A673 (cell line): ENCODE results near the gene ITGAV. TPM values are rescaled to one million over a fixed set of nuclear protein-coding genes. Genes with fewer than 3 reads are reported as not detected.
A peak's percentile ranks its signal among the peaks of the same experiment; 100 is the strongest.

Experiments used
- BruUV-seq: library from RNA; stranded (reverse); fragments of 400-500 nt; replicated peaks from 2 replicates; lab custom pipeline; 2021; lab: Mats Ljungman, UMichigan
- CTCF ChIA-PET: fragments of 300-600 bp; sonication (Branson Sonifier 250); formaldehyde crosslinking; loops from one replicate; lab custom pipeline; 2022; ENCODE audit warnings: antibody characterized with exemption; lab: Charles Lee
- POLR2A ChIA-PET: fragments of 300-600 bp; sonication (Branson Sonifier 250); formaldehyde crosslinking; loops from one replicate; lab custom pipeline; 2022; ENCODE audit warnings: antibody characterized with exemption; ENCODE audit not compliant: low non-redundant PET; lab: Charles Lee
- DNase-seq: peaks from one replicate; pipeline ENCODE4 v3.0.0-alpha.2; 2015; ENCODE audit warnings: low spot score
- H3K27ac ChIP-seq: fragments of 200-600 bp; sonication (generic); 2 replicates; pipeline ENCODE4 v1.5.1; 2016; ENCODE audit warnings: mixed run types, low read depth, mild to moderate bottlenecking, mixed read lengths, antibody characterized with exemption, low read length; ENCODE audit not compliant: poor library complexity, severe bottlenecking
- H3K27me3 ChIP-seq: fragments of 200-600 bp; sonication (generic); replicated peaks from 2 replicates; pipeline ENCODE4 v1.6.1; 2017; ENCODE audit warnings: mixed run types, low read depth, mild to moderate bottlenecking, mixed read lengths, antibody characterized with exemption, low read length; ENCODE audit not compliant: insufficient read depth, poor library complexity
- H3K36me3 ChIP-seq: fragments of 200-600 bp; sonication (generic); 2 replicates; pipeline ENCODE4 v1.6.1; 2016; ENCODE audit warnings: mixed run types, mild to moderate bottlenecking, mixed read lengths, antibody characterized with exemption, low read length; ENCODE audit not compliant: insufficient read depth, poor library complexity, severe bottlenecking
- H3K4me1 ChIP-seq: fragments of 200-600 bp; sonication (generic); 2 replicates; pipeline ENCODE4 v1.6.1; 2017; ENCODE audit warnings: mixed run types, mild to moderate bottlenecking, mixed read lengths, antibody characterized with exemption, low read length; ENCODE audit not compliant: insufficient read depth, poor library complexity, severe bottlenecking
- H3K4me3 ChIP-seq: fragments of 200-600 bp; sonication (generic); 2 replicates; pipeline ENCODE4 v1.5.1; 2016; ENCODE audit warnings: low read depth, mixed run types, mild to moderate bottlenecking, mixed read lengths, low read length; ENCODE audit not compliant: poor library complexity, severe bottlenecking
- H3K9me3 ChIP-seq: fragments of 200-600 bp; sonication (generic); 2 replicates; pipeline ENCODE4 v1.6.1; 2016; ENCODE audit warnings: mixed run types, low read depth, mild to moderate bottlenecking, mixed read lengths, antibody characterized with exemption, low read length; ENCODE audit not compliant: poor library complexity, severe bottlenecking
- CTCF ChIP-seq: fragments of 300-800, 200-600 bp; sonication (generic); conservative IDR thresholded peaks from 2 replicates; pipeline ENCODE4 v1.5.1; 2017; ENCODE audit warnings: low read depth, mild to moderate bottlenecking, antibody characterized with exemption, low read length, moderate library complexity, mixed read lengths
- EZH2 ChIP-seq: fragments of 200-600 bp; sonication (generic); IDR thresholded peaks from 2 replicates; pipeline ENCODE4 v1.6.1; 2017; ENCODE audit warnings: borderline replicate concordance, low read depth, mild to moderate bottlenecking, mixed read lengths, antibody characterized with exemption, low read length; ENCODE audit not compliant: poor library complexity, severe bottlenecking
- intact Hi-C: fragments of 100-400 bp; cut with micrococcal nuclease; formaldehyde crosslinking; loops from one replicate; pipeline ENCODE4 v1.10.0; 2022; ENCODE audit not compliant: unreplicated experiment
- total RNA-seq: library from RNA; stranded (reverse); gene quantifications from 2 replicates; pipeline ENCODE4 v1.2.3, GENCODE V29; 2021

Gene ITGAV
- total RNA-seq, 1 experiment from 2014 or later, result 28.4 TPM

GRCh38 chr2:186551323-186552050, 38.4 kb upstream of the ITGAV start:
- CTCF ChIA-PET, result no interaction called here
- DNase-seq, result peak; percentile 51
- Histone ChIP-seq H3K36me3 (no peaks in the 10 kb centered on the region), H3K4me1 (peaks cover 9% of the 10 kb centered on the region), H3K4me3 (no peak overlapping the region), H3K9me3 (no peaks in the 10 kb centered on the region), H3K27me3 (no peaks in the 10 kb centered on the region), H3K27ac (no peak overlapping the region)
- TF ChIP-seq CTCF (no peak), EZH2 (no peak)
- POLR2A ChIA-PET, result no interaction called here
- intact Hi-C loops, result no loop called here
- no TSS peak for BruUV-seq

GRCh38 chr2:186554429-186554828, 35.4 kb upstream of the ITGAV start:
- no peak overlapping the region for H3K4me3 ChIP-seq
- no peak overlapping the region for H3K27ac ChIP-seq
- no peaks in the 10 kb centered on the region for H3K36me3 ChIP-seq
- peaks cover 14% of the 10 kb centered on the region for H3K4me1 ChIP-seq
- no peaks in the 10 kb centered on the region for H3K9me3 ChIP-seq
- no peaks in the 10 kb centered on the region for H3K27me3 ChIP-seq
- TF ChIP-seq EZH2 (no peak), CTCF (no peak)
- no TSS peak for BruUV-seq
- no peak for DNase-seq
- ChIA-PET POLR2A (no interaction called here), CTCF (interaction anchor here (0.9 kb wide), 1 partner anchor 11 kb away, joined by 5 read pairs; no protein-coding TSS in a partner anchor)
- intact Hi-C loops, result no loop called here

- ChIA-PET POLR2A (no interaction called here), CTCF (no interaction called here)
- no peaks in the 10 kb centered on the region for H3K36me3 ChIP-seq
- H3K27me3 ChIP-seq, result no peaks in the 10 kb centered on the region
- no TSS peak for BruUV-seq
- intact Hi-C loops, result no loop called here
- no peak for TF ChIP-seq CTCF
- no peak for TF ChIP-seq EZH2
- no peak overlapping the region for H3K27ac ChIP-seq
- no peaks in the 10 kb centered on the region for H3K9me3 ChIP-seq
- DNase-seq, result no peak
- no peak overlapping the region for H3K4me3 ChIP-seq
- H3K4me1 ChIP-seq, result peaks cover 14% of the 10 kb centered on the region
These were observed 34.8 kb upstream of the ITGAV start for GRCh38 chr2:186554850-186555671.
